ENCODE results near the gene TRAPPC2. TPM values are rescaled to one million over a fixed set of nuclear protein-coding genes. Genes with fewer than 3 reads are reported as not detected.
A peak's percentile ranks its signal among the peaks of the same experiment; 100 is the strongest.

TRAPPC2 gene
- total RNA-seq, 1 experiment from 2014 or later = 23.6 TPM

DNA sequence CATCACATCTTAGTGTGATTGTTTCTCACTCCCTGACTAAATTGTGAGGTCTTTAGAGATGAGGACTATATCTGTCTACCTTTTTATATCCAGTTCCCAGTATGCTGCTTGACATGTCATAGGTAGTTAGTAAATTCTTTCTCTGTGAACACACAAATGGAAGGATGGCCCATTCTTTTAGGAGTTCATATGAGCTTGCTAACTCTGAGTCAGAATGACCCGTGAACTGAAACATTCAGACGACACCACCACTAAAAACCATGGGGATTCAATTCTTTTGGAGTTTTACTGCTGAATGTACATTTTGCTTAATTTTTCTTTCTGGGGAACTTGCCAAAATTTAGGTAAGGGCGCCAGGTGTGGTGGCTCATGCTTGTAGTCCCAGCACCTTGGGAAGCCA lies 14.1 kb upstream of the TRAPPC2 start:
- CTCF ChIA-PET = interaction anchor here (0.7 kb wide), 1 partner anchor 264 kb away, joined by 8 read pairs; no protein-coding TSS in a partner anchor
- BruUV-seq (replicated peaks) = no TSS peak
- H3K27ac ChIP-seq = no peak overlapping the region

DNA sequence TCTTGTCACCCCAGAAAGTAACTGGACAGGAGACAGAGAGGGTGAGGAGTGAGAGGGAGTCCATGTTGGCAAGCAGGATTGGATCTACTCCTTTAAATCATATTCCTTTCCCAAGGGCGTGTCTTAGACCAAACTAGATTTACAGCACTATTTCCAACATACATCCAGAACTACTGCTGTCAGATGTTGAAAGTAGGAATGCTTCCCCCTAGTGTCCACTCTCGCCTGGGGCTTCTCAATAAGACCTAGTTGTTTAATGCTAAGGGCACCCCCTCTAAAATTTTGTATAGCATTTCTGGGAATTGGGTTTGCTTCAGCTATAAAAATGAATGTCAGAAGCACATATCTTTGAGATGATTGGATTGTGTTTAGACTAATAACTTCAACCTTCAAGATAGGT lies 13.4 kb upstream of the TRAPPC2 start:
- Histone ChIP-seq H4K20me1 (ENCODE audit: insufficient read depth) (no peaks in the 10 kb centered on the region), H3F3A (ENCODE audit: insufficient read depth, low read depth) (no peaks in the 10 kb centered on the region), H3K4me3 (no peak overlapping the region), H2AFZ (no peak overlapping the region), H3K27ac (no peak overlapping the region), H3K36me3 (ENCODE audit: low read depth) (peaks cover 19% of the 10 kb centered on the region), H3K4me2 (no peak overlapping the region), H3K9me3 (ENCODE audit: insufficient read depth, low read depth) (no peaks in the 10 kb centered on the region), H3K79me2 (ENCODE audit: low read depth) (no peaks in the 10 kb centered on the region), H3K9me2 (ENCODE audit: insufficient read depth) (no peaks in the 10 kb centered on the region), H3K27me3 (ENCODE audit: insufficient read depth, low read depth) (no peaks in the 10 kb centered on the region), H3K4me1 (replicated peaks; ENCODE audit: insufficient read depth) (no peaks in the 10 kb centered on the region)
- POLR2A ChIA-PET (ENCODE audit: unreplicated experiment) = no interaction called here
- no TSS peak for BruUV-seq (replicated peaks)
- DNase-seq = peak; percentile 18 to 49
- CTCF ChIA-PET = no interaction called here
- intact Hi-C loops (cut with micrococcal nuclease; ENCODE audit: unreplicated experiment) = loop anchor here (5.0 kb wide), 1 partner anchor 241 kb away; no protein-coding TSS in a partner anchor
- TF ChIP-seq EZH2 (IDR thresholded peaks at IDR 0.05; ENCODE audit: low read depth) = no peak
- TF ChIP-seq, protein P1, sequence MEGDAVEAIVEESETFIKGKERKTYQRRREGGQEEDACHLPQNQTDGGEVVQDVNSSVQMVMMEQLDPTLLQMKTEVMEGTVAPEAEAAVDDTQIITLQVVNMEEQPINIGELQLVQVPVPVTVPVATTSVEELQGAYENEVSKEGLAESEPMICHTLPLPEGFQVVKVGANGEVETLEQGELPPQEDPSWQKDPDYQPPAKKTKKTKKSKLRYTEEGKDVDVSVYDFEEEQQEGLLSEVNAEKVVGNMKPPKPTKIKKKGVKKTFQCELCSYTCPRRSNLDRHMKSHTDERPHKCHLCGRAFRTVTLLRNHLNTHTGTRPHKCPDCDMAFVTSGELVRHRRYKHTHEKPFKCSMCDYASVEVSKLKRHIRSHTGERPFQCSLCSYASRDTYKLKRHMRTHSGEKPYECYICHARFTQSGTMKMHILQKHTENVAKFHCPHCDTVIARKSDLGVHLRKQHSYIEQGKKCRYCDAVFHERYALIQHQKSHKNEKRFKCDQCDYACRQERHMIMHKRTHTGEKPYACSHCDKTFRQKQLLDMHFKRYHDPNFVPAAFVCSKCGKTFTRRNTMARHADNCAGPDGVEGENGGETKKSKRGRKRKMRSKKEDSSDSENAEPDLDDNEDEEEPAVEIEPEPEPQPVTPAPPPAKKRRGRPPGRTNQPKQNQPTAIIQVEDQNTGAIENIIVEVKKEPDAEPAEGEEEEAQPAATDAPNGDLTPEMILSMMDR (conservative IDR thresholded peaks at IDR 0.05) = peak; percentile 47

More for the DNA sequence above, 14.1 kb upstream of the TRAPPC2 start:
- Histone ChIP-seq H4K20me1 (ENCODE audit: insufficient read depth) (no peaks in the 10 kb centered on the region), H3K9me3 (ENCODE audit: insufficient read depth, low read depth) (no peaks in the 10 kb centered on the region), H3F3A (ENCODE audit: insufficient read depth, low read depth) (no peaks in the 10 kb centered on the region), H3K79me2 (ENCODE audit: low read depth) (no peaks in the 10 kb centered on the region), H3K4me1 (replicated peaks; ENCODE audit: insufficient read depth) (no peaks in the 10 kb centered on the region), H3K27me3 (ENCODE audit: insufficient read depth, low read depth) (no peaks in the 10 kb centered on the region), H3K4me3 (no peak overlapping the region), H2AFZ (no peak overlapping the region), H3K36me3 (ENCODE audit: low read depth) (peaks cover 17% of the 10 kb centered on the region), H3K9me2 (ENCODE audit: insufficient read depth) (no peaks in the 10 kb centered on the region), H3K4me2 (no peak overlapping the region)
- POLR2A ChIA-PET (ENCODE audit: unreplicated experiment) = no interaction called here
- intact Hi-C loops (cut with micrococcal nuclease; ENCODE audit: unreplicated experiment) = loop anchor here (5.0 kb wide), 1 partner anchor 241 kb away; no protein-coding TSS in a partner anchor
- no peak for DNase-seq
- no peak for TF ChIP-seq EZH2 (IDR thresholded peaks at IDR 0.05; ENCODE audit: low read depth)
- TF ChIP-seq, protein P1 (conservative IDR thresholded peaks at IDR 0.05) = no peak

DNA sequence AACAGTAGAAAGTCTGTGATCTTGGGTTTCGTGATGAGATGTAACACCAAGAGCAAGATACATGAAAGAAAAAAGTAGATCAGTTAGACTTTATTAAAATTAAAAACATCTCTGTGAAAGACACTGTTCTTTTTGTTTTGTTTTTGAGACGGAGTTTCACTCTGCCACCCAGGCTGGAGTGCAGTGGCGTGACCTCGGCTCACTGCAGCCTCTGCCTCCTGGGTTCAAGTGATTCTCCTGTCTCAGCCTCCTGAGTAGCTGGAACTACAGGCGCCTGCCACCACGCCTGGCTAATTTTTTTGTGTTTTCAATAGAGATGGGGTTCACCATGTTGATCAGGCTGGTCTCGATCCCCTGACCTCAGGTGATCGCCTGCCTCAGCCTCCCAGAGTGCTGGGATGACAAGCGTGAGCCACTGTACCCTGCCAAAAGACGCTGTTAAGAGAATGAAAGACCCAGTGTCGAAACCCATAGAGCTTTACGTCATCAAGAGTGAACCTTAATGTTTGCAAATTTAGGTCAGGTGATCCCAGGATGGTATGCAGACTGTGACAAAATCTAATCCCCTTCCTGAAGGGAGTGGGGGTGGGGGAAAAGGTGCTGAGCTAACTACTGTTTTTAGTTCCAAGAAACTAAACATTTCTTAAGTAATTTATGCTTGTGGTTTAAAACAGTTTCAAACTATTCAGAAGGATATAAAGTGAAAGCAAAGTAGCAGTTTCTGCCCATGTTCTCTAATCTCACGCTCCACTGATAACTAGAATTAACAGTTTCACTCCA lies 8.2 kb upstream of the TRAPPC2 start:
- POLR2A ChIA-PET (ENCODE audit: unreplicated experiment) = no interaction called here
- no peak for DNase-seq
- intact Hi-C loops (cut with micrococcal nuclease; ENCODE audit: unreplicated experiment) = no loop called here

More for the DNA sequence above, 8.2 kb upstream of the TRAPPC2 start:
- CTCF ChIA-PET = no interaction called here
- no peak overlapping the region for H2AFZ ChIP-seq
- H3K9me2 ChIP-seq (ENCODE audit: insufficient read depth) = no peaks in the 10 kb centered on the region
- BruUV-seq (replicated peaks) = no TSS peak
- H3K36me3 ChIP-seq (ENCODE audit: low read depth) = peaks cover 7% of the 10 kb centered on the region; the same call in 1 of the 2 replicates
- 0 out of 2 replicates have a peak, but pooled peaks cover 3% of the 10 kb centered on the region for H3K79me2 ChIP-seq (ENCODE audit: low read depth)
- H4K20me1 ChIP-seq (ENCODE audit: insufficient read depth) = no peaks in the 10 kb centered on the region
- H3F3A ChIP-seq (ENCODE audit: insufficient read depth, low read depth) = no peaks in the 10 kb centered on the region
- TF ChIP-seq, protein P1 (conservative IDR thresholded peaks at IDR 0.05) = no peak
- TF ChIP-seq EZH2 (IDR thresholded peaks at IDR 0.05; ENCODE audit: low read depth) = no peak
- no peaks in the 10 kb centered on the region; the same call in 1 of the 2 replicates for H3K4me1 ChIP-seq (replicated peaks; ENCODE audit: insufficient read depth)
- H3K27ac ChIP-seq = no peak overlapping the region
- H3K4me3 ChIP-seq = no peak overlapping the region
- no peaks in the 10 kb centered on the region for H3K27me3 ChIP-seq (ENCODE audit: insufficient read depth, low read depth)
- no peak overlapping the region for H3K4me2 ChIP-seq
- H3K9me3 ChIP-seq (ENCODE audit: insufficient read depth, low read depth) = no peaks in the 10 kb centered on the region

All from PC-9 (cell line).